Measurements from ENCODE around the gene TRIM50.
"Not testable (repeated sequence)": the region's sequence is repeated elsewhere in the genome, so short reads cannot be mapped to it uniquely, and the experiment has no call there.

The TRIM50 gene

DNA sequence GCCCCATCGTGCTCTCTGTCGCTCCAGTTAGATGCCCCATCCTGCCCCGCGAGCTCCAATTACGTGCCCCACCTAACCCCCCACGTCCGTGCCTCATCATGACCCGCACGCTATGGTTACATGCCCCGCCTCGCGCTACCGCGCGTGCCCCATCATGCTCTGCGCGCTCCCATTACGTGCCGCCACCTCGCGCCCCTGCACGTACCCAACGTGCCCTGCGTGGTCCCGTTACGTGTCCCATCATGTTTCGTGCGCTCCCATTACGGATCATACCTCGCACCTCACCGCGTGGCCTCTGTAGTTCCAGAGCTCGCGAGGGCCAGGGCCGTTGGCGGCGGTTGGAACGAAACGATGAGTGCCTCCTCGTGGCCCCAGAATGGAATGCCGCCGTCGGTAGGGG, at the start of gene TRIM50, which contains the start of gene FKBP6:
Gene TRIM50, minus strand, starts transcription at position 161 of the 400 bp plus-strand sequence. CDS start 3,295 bp downstream, outside the sequence.
Gene FKBP6, plus strand, starts transcription at position 240 of the 400 bp plus-strand sequence. CDS start 268 bp downstream, outside the sequence.
- DNase-seq (ENCODE audit: low read depth in 3 of 3) = not testable (repeated sequence)

DNA sequence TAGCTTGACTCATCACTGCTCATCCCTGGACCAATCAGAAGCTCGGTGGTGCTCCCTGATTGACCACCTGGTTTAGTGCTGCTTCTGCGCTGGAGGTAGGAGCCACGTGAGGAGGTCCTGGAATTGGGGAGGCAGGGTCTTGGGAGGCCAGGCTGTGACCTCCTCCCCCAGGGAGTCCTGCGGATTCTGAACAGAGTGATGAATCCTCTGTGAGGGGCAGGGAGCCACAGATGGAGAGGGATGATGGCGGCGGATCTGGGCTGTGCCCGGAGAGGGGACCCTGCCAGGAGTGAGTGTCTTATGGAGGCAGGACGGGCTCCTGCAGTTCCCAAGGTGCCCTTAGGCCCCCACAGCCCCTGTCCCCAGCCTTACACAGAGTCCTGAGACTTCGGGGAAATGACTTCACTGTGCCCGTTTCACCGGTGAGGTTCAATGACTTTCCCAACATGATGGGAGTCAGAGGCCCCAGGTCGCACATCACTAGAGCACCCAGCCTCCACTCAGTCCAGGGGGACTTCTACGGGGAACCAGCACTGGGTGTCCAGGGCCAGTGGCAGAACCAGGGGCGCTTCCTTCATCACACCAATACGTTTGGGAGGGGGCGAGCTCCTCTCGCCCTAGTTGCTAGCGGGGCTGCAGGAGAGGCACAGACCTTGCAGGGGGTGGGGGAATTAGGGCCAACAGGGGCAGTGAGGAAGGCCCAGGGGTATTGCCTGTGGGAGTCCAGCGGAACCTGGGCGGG, 49.0 kb upstream of the TRIM50 start:
- no peak for DNase-seq (ENCODE audit: low read depth in 3 of 3)

DNA sequence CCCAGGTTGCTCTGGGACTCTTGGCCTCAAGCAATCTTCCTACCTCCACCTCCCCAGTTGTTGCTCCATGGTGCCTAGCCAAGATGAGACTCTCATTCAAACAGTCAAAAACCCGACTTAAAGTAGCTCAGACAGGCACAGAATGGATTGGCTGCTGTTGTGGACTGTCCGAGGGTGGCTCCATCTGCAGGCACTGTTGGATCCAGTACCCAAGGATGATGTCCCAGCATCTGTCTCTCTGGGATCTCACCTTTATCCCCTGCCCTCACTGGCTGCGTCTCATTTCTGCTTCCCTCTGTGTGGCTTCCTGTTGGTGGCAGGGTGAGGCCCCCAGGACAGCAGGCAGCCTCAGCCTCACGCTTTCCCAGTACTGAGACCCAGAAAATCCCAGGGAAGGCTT, 48.4 kb upstream of the TRIM50 start:
- DNase-seq (ENCODE audit: low read depth in 3 of 3) = not testable (repeated sequence)

DNA sequence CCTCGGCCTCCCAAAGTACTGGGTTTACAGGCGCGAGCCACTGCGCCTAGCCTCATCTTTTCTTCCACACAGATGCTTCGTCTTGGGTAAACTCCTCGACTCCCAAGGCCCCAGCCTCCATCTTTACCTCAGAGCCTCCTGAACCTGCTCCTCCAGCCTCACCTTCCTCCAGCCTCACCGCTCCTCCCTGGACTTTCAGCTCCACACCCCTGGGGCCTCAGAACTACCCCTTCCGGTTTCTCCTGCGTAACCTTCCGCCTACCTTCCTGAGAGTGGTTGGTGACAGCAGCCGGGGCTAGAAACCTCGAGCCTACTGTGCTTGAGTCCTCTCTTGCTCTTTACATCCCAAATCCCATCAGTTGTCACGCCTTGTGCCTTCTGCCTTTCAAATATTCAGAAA, 45.9 kb upstream of the TRIM50 start:
- DNase-seq (ENCODE audit: low read depth in 3 of 3) = no peak

DNA sequence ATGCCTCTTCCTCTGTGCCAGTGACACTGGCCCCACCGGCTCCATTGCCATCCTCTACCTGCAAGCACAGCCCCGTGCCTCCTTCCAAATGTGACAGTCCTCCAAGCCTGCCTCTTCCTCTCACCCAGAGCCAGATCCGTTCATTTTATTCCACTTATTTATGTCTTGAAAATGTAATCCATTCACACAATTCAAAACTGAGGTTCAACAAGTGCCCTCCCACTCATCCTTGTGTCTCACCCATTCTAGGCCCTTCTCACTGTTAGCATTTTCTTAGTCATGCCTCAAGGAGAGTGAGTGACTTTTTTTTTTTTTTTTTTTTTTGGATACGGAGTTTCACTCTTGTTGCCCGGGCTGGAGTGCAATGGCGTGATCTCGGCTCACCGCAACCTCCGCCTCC, 41.7 kb upstream of the TRIM50 start:
- DNase-seq (ENCODE audit: low read depth in 3 of 3) = no peak

DNA sequence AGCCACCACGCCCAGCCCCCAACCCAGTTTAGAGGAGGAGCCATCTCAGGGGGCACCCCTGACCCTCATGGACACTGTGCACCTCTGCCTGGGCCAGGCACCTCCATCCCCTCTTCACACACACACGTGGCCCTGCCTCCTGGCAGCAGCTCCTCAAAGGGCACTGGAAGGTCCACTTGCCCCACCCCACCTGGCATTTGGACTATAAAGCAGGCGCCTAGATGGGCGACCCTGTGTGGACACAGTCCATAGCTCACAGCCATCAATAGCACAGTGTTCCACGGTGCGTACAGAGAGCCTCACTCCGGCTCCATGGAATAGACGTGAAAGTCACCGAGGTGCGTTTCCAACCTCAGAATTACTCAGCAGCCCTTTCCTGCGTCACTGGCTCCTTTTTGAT, 41.1 kb upstream of the TRIM50 start:
- no peak for DNase-seq (ENCODE audit: low read depth in 3 of 3)

DNA sequence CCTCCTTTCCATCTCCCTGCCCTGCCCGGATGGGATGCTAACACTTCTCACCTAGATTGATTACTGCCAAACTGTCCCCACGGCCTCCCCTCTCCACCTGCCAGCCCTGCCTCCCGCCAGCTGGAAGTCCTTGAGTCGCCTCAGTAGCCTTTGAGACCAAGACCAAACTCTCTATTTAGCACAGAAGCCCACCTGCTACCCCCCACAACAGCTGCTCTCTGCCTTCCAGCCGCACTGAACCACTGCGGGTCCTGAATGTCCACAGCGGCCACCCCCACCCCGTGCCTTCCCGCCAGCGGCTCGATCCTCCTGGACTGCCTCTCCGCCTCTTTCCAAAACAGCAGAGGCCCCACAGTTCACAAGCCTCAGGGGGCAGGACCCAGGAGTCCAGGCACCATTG, 39.1 kb upstream of the TRIM50 start:
- no peak for DNase-seq (ENCODE audit: low read depth in 3 of 3)

DNA sequence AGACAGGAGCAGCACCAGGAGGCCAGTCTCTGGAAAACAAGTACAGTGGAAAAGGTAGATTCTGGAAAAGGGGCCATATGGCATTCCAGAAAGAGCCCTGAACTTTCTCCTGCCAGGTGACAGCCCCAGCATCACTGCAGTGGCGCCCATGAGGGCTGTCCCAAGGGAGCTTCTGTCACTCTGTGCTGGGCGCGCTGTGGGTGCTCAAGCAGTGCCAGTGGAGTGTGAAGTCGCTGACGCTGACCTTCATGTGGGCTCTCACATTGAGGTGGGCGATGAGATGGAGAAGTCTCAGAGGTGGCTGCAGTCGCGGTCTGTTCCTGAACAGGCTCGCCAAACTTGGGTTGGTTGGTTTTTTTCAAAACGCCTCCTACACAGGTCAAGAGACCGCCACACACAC, 38.2 kb upstream of the TRIM50 start:
- no peak for DNase-seq (ENCODE audit: low read depth in 3 of 3)

DNA sequence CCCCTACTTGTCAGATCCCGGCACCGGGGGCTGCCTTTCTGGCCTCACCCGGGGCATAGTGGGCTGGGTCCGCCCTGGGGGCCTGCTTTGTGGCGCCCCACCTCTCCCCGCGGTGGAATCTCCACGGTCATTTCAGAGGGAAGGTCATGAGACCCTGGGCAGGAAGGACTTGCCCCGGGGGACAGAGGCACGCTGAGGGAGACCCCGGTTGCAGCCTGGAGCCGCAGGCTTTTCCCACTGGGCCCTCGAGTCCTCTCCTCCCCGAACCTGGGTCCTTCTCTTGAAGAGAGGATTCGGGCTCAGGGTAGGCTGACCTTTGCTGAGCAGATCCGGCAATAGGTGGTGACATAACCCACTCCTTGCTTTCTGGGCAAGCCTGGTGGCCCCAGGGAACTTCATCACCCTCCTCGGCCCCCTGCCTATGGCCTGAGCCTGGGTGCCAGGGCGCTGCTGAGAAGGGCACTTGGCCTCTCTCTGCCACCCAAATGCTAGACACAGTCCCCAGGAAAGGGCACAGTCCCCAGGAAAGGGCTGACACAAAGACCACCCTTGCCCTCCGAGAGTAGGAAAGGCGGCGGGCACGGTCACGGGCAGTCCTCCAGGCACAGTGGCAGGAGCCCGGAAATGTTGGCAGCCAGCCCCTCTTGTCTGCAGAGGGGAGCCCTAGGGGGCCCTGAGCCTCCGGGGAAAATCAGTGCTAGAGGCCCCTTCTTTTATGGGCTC, 36.3 kb upstream of the TRIM50 start:
- DNase-seq (ENCODE audit: low read depth in 3 of 3) = no peak

DNA sequence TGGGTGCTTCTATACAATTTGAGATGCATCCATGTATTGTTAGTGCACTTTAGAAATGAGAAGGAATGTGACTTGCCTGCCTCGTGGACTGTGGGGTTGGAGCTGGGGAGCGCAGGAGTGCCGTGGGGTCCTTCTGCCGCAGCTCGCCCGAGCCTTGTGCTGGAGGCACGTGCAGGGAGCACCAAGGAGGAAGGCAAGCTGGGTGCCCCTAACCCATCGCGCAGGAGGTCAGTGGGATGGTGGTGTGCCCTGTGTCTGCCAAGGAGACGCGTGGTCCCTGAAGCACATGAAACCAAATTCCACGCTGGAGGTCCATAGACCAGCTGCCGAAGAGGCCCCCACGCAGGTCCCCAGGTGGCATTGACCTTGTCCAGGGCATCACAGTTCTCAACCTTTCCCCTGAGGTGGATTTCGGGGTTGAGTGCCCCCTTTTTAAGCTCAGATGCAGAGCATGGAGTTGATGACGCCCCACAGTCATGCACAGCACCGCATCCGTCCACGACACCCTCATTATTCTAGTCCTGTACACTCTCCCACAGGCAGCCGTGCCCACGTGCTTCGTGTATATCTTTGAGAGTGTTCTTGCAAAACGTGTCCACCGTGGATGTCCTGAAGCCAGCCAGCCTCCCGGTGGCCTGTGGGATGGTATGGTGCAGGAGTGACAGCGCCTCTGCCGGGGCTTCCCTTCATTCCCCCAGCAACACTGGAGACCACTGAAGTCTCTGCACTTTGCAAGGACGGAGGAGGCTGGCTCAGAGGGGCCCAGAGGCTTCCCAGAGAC, 35.5 kb upstream of the TRIM50 start:
- no peak for DNase-seq (ENCODE audit: low read depth in 3 of 3)

DNA sequence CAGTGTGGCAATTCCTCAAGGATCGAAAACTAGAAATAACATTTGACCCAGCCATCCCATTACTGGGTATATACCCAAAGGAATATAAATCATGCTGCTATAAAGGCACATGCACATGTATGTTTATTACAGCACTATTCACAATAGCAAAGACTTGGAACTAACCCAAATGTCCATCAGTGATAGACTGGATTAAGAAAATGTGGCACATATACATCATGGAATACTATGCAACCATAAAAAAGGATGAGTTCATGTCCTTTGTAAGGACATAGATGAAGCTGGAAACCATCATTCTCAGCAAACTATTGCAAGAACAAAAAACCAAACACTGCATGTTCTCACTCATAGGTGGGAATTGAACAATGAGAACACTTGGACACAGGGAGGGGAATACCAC, 32.7 kb upstream of the TRIM50 start:
- not testable (repeated sequence) for DNase-seq (ENCODE audit: low read depth in 3 of 3)

DNA sequence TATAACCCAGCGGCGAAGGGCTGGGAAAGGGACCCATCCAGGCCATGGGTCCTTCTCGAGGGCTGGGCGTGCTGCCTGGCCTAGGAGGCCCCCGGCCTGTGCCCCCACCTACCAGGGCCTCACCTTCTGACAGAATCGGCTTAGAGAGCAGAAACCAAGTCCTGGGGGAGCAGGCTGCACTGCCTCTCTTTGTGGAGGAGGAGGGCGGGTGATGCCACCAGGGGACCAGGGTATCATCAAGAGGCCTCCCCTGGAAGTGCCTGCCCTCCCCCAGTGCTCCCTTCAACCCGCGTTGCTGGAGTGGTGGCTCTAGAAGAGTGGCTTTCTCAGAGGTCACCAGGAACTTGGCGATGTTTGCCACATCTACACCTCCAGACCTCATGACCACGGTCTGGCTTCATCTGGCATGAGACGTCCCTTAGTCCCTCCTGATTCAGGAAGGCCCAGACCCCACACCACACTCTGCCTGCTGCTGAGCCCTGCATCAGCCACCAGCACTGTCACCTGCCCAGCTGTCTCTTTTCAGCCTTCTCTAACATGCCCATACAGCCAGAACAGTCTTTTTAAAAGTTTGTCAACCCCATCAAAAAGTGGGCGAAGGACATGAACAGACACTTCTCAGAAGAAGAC, 32.0 kb upstream of the TRIM50 start:
- no peak for DNase-seq (ENCODE audit: low read depth in 3 of 3)

DNA sequence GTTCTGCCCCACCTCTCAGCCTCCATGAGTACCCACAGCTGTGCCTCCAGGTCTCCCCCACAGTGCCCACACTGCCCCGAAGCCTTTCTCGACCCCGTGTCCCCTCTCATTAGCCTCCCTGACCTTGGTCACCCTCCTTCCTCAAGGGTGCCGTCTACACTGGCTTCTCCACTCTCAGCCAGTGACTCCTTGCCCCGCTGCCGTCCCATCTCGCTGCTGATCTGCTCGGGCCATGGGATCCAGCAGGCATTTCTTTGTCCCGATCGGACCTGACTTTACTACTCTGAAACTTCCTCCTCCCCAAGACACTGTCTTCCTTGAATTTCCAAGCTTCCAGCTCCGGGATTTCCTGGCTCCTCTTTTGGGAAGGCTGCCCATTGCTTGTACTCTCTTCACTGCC, 31.4 kb upstream of the TRIM50 start:
- DNase-seq (ENCODE audit: low read depth in 3 of 3) = no peak

DNA sequence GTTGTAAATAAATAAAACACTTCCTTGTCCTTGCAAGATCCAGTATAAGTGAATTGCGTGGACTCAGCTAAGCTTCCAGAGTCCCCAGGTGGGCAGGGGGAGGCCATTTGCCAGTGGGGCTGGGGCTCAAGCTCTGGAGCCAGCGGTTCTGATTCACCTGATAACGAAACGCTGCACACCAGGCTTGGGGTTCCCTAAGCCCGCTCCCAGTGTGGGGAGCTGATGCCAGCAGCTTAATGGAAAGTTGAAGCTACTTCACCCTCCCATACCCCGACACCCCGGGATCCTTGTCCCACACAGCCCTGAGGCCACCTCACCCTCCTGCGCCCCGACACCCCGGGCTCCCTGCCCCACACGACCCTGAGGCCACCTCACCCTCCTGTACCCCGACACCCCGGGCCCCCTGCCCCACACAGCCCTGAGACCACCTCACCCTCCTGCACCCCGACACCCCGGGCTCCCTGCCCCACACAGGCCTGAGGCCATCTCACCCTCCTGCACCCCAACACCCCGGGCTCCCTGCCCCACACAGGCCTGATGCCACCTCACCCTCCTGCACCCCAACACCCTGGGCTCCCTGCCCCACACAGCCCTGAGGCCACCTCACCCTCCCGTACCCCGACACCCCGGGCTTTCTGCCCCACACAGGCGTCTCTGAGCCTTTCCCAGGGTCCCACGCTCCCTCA, 30.9 kb upstream of the TRIM50 start:
- no peak for DNase-seq (ENCODE audit: low read depth in 3 of 3)

DNA sequence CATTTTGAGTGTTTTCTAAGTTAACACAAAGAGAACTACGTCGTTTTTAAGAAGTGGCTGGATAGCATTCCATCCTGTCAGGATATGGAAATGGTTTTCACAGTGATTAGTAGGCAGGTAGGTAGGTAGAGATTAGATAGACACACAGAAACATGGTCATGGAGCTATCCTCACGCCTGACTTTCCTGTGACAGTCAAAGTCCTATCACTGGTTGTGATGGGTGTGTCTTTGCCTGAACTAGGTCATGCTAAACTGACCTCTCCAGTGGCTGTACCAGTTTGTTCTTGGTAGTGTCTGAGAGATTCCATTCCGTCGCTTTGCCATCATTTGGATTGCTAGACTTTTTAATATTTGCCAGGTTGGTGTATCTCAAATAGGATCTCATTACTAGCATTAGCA, 28.3 kb upstream of the TRIM50 start:
- no peak for DNase-seq (ENCODE audit: low read depth in 3 of 3)

DNA sequence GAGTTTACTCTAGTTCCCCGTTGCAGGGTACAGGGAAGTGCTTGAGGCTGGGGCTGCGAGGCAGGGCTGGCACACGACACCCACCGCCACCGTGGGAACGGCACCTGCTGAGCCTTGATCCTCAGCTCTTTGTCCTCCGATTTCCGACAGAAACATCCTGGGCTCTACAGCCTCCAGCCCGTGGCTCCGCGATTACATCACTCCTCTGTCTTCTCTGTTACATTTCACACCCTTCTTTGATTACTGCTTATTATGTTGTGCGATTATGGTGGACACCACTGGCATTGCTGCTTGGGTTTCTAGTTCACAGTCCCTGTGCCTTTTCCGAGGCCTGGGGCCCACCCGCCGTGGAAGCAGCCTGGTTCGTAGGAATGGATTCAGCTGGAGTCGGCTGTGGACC, 26.9 kb upstream of the TRIM50 start:
- no peak for DNase-seq (ENCODE audit: low read depth in 3 of 3)

DNA sequence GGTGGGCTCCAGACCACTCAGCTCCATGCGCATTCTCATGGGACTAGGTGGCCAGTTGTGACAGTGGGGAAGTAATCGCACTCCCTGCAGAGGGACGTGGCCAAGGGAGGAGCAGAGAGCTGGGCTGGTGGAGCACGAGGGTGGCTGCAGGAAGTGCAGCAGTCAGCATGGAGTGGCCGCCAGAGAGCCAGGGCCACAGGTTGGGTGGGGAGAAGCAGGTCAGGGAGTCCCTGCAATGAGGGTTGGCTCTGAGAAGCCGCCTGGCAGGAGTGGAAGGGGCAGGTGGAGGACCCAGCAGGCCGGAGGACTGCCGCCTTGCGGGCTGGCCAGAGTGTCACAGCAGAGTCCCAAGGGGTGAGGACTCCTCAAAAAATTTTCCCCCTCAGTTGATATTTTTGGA, 26.3 kb upstream of the TRIM50 start:
- no peak for DNase-seq (ENCODE audit: low read depth in 3 of 3)

DNA sequence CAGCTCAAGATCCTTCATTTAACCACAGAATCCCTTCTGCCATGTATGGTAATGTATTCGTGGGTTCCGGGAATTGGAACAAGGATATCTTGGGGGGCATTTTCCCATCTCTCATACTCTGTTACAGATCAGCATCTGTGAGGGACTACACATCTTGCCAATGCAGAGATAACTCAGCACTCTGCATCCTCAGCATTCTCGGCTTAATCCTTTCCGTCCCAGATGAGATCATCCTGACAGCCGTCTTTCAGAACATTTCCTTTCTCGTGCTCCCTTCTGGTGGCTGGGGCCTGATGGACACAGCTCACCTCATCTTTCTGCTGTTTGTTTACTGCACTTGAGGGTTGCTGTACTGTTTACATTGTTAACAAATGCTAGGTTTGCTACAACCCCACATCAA, 25.4 kb upstream of the TRIM50 start:
- DNase-seq (ENCODE audit: low read depth in 3 of 3) = no peak

DNA sequence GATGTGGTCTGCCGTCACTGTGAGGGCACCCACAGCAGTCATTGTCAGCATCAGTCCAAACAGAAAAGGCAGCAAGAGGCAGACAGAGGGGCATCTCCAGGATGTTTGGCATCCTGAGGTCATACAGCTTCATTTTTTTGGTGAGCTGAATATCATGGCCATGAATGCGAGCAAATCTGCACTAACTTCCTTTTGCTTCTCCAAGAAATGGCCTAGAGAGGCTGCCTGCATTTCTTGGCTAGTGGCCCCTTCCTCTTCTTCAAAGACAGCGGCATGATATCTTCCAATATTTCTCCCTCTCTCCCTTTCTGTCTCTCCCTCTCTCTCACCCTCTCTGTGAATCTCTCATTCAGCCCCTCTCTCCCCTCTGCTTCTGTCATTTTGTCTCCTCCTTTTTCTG, 24.9 kb upstream of the TRIM50 start:
- no peak for DNase-seq (ENCODE audit: low read depth in 3 of 3)

DNA sequence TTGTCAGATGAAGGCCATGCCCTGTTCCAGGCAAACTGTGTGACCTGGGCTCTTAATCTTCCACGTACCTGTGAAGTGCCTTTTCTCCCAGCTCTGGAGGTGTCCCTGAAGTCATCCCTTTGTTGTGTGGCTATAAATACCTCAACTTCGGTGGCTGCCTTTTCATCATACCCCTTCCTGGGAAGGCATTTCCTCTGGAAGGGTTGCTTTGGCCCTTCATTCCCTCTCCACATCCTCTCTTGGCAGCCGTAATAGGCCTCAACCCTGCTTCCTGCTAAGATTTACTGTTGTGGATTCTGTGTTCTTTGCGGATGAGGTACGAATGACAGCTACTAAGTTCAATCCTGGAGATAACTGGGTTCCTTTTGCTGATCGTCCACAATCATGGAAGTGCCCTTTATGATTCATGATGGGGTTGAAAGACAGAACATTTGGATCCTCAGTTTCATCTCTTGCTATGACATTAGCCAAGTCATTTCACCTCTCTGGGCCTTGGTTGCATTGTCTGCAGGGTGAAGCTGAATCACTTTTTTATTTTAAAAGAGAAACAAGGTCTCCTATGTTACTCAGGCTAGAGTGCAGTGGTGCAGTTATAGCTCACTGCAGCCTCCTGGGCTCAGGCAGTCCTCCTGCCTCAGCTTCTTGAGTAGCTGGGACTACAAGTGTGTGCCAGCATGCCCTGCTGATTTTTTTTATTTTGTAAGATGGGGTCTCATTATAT, 23.7 kb upstream of the TRIM50 start:
- no peak for DNase-seq (ENCODE audit: low read depth in 3 of 3)
